B cell (primary cell): ENCODE results near the gene LLCFC1. TPM values are rescaled to one million over a fixed set of nuclear protein-coding genes. Genes with fewer than 3 reads are reported as not detected.

Source experiments
- ATAC-seq: fragments of 200-7000 bp; cut with Tn5 transposase; one replicate; pipeline ENCODE4 v1.10.0; 2021; ENCODE audit warnings: low read depth, mild to moderate bottlenecking, moderate number of reproducible peaks, moderate library complexity
- CTCF ChIA-PET: fragments of 350-600 bp; sonication (Branson Sonifier 250); formaldehyde crosslinking; loops from one replicate; lab custom pipeline; 2021; ENCODE audit warnings: antibody characterized with exemption, inconsistent platforms; lab: Charles Lee
- POLR2A ChIA-PET: fragments of 350-600 bp; sonication (Branson Sonifier 250); formaldehyde crosslinking; loops from one replicate; lab custom pipeline; 2021; ENCODE audit warnings: antibody characterized with exemption; lab: Charles Lee
- DNase-seq: peaks from one replicate; pipeline ENCODE4 v3.0.0; 2013
- H2AFZ ChIP-seq: 2 replicates; pipeline ENCODE4 v1.6.1; 2012; ENCODE audit warnings: mild to moderate bottlenecking, low read depth, low read length; ENCODE audit not compliant: insufficient read depth, poor library complexity, severe bottlenecking
- H3K27ac ChIP-seq, 2 donors: 1 replicate in 1 of 2; 2 replicates in 1 of 2; pipeline ENCODE4 v1.5.1; 2012 to 2013; ENCODE audit warnings: low read length in 2 of 2, mild to moderate bottlenecking in 2 of 2, moderate library complexity in 1 of 2
- H3K27me3 ChIP-seq, 4 experiments: fragments of 200-600 bp in 1 of 4; sonication (generic) in 1 of 4; replicated peaks in 1 of 4; 1 replicate in 2 of 4; 2 replicates in 2 of 4; pipeline versions ENCODE4 v1.6.1 to v1.7.0; 2013 to 2016; ENCODE audit warnings: low read length in 3 of 4, mild to moderate bottlenecking in 2 of 4, mixed read lengths in 1 of 4, moderate library complexity in 1 of 4; ENCODE audit not compliant: insufficient read depth in 4 of 4, control insufficient read depth in 3 of 4; ENCODE audit errors: control extremely low read depth in 1 of 4
- H3K36me3 ChIP-seq, 2 experiments: replicated peaks in 1 of 2; 1 replicate in 1 of 2; 2 replicates in 1 of 2; pipeline versions ENCODE4 v1.6.1 to v1.7.1; 2013; ENCODE audit warnings: low read length in 1 of 2; ENCODE audit not compliant: insufficient read depth in 2 of 2, control insufficient read depth in 1 of 2; ENCODE audit errors: control extremely low read depth in 1 of 2, extremely low read depth in 1 of 2
- H3K4me1 ChIP-seq, 2 donors: fragments of 200-600 bp in 1 of 2; sonication (generic) in 1 of 2; 1 replicate in 1 of 2; 2 replicates in 1 of 2; pipeline versions ENCODE4 v1.5.1 to v1.6.1; 2013 to 2017; ENCODE audit warnings: low read length in 2 of 2; ENCODE audit not compliant: control insufficient read depth in 2 of 2, insufficient read depth in 2 of 2
- H3K4me2 ChIP-seq: replicated peaks from 2 replicates; pipeline ENCODE3; 2012; ENCODE audit warnings: mild to moderate bottlenecking, low read depth, low read length; ENCODE audit not compliant: poor library complexity, severe bottlenecking
- H3K4me3 ChIP-seq, 5 experiments: fragments of 200-600 bp in 1 of 5; sonication (generic) in 1 of 5; 1 replicate in 3 of 5; 2 replicates in 2 of 5; pipeline versions ENCODE4 v1.5.1 to v1.7.0; 2011 to 2016; ENCODE audit warnings: low read length in 4 of 5, mild to moderate bottlenecking in 4 of 5, low read depth in 2 of 5, control low read depth in 1 of 5, moderate library complexity in 1 of 5; ENCODE audit not compliant: insufficient read depth in 1 of 5; ENCODE audit errors: control extremely low read depth in 1 of 5, extremely low read depth in 1 of 5
- H3K79me2 ChIP-seq: fragments of 200-600 bp; sonication (generic); one replicate; pipeline ENCODE4 v1.6.0; 2016; ENCODE audit warnings: low read length; ENCODE audit not compliant: control insufficient read depth, insufficient read depth
- H3K9ac ChIP-seq: fragments of 200-600 bp; sonication (generic); 2 replicates; pipeline ENCODE4 v1.6.1; 2017; ENCODE audit warnings: mild to moderate bottlenecking, low read length, moderate library complexity
- H3K9me3 ChIP-seq, 3 donors: one replicate each; pipeline versions ENCODE4 v1.6.1 to v1.7.1; 2013; ENCODE audit warnings: low read length in 2 of 3; ENCODE audit not compliant: control insufficient read depth in 2 of 3, insufficient read depth in 1 of 3; ENCODE audit errors: control extremely low read depth in 1 of 3
- H4K20me1 ChIP-seq: 2 replicates; pipeline ENCODE4 v1.6.0; 2012; ENCODE audit warnings: mild to moderate bottlenecking, low read length; ENCODE audit not compliant: insufficient read depth, control insufficient read depth, poor library complexity, severe bottlenecking
- H3K27ac Mint-ChIP-seq: one replicate; pipeline ENCODE4 v1.8.0; 2021; ENCODE audit warnings: mixed read lengths
- H3K27me3 Mint-ChIP-seq: one replicate; pipeline ENCODE4 v1.8.0; 2021; ENCODE audit warnings: mixed read lengths
- H3K4me1 Mint-ChIP-seq: one replicate; pipeline ENCODE4 v1.8.0; 2021; ENCODE audit warnings: mixed read lengths
- H3K4me3 Mint-ChIP-seq: one replicate; pipeline ENCODE4 v1.8.0; 2021; ENCODE audit warnings: mixed read lengths
- H3K9me3 Mint-ChIP-seq: one replicate; pipeline ENCODE4 v1.8.0; 2022; ENCODE audit warnings: mixed read lengths; ENCODE audit not compliant: insufficient read depth
- EZH2 ChIP-seq: IDR thresholded peaks from 2 replicates; pipeline ENCODE4 v1.6.1; 2012; ENCODE audit warnings: borderline replicate concordance, low read depth, mild to moderate bottlenecking, moderate library complexity, low read length; ENCODE audit not compliant: insufficient read depth, poor library complexity, severe bottlenecking
- WGBS: methylation state at CpG from one replicate; pipeline ENCODE4 v1.1.5; 2013; ENCODE audit warnings: missing lambda C conversion rate; ENCODE audit not compliant: insufficient coverage; 5-methylcytosine and 5-hydroxymethylcytosine counted together
- intact Hi-C: fragments of 100-400 bp; cut with micrococcal nuclease; formaldehyde crosslinking; loops from one replicate; pipeline ENCODE4 v1.10.0; 2022
- polyA plus RNA-seq: library from polyadenylated mRNA; depleted of rRNA; stranded (reverse); fragments of >200 nt; gene quantifications from 2 replicates; pipeline ENCODE4 v1.2.3, GENCODE V29; 2012
- total RNA-seq, 2 donors: library from RNA; stranded (reverse); fragments of 120-200 nt in 1 of 2; gene quantifications; 1 replicate in 1 of 2; 2 replicates in 1 of 2; pipeline versions ENCODE4 v1.2.3 to v1.2.4, GENCODE V29; 2013 to 2022
- TF ChIP-seq, protein P1 (sequence below): fragments of 200-600 bp; IDR thresholded peaks from one replicate; pipeline ENCODE4 v1.8.0; 2022; ENCODE audit warnings: antibody characterized with exemption, mild to moderate bottlenecking

The LLCFC1 gene
- total and polyA plus RNA-seq, 2 donors (not counting 1 experiment from before 2014, with no cell fraction given): not detected

GRCh38 chr7:142963993-142964392, 24.7 kb downstream of the LLCFC1 start:
- DNase-seq (no peak), ATAC-seq (no peak)
- H3K27me3 Mint-ChIP-seq: peaks cover 56% of the 10 kb centered on the region
- POLR2A ChIA-PET: no interaction called here
- no peak overlapping the region for H3K4me3 ChIP-seq
- no peak overlapping the region for H3K9ac ChIP-seq
- H3K4me3 Mint-ChIP-seq: no peak overlapping the region
- H3K9me3 ChIP-seq: no peaks in the 10 kb centered on the region
- H3K27me3 ChIP-seq: peaks cover 0 to 19% (median 9%) of the 10 kb centered on the region in 4 experiments
- no peaks in the 10 kb centered on the region for H3K79me2 ChIP-seq
- H3K36me3 ChIP-seq: no peaks in the 10 kb centered on the region
- no peaks in the 10 kb centered on the region for H4K20me1 ChIP-seq
- 87% methylated on average over 1 of the region's 2 CpGs for WGBS
- H3K27ac ChIP-seq: no peak overlapping the region
- no peak overlapping the region for H3K27ac Mint-ChIP-seq
- no peak for TF ChIP-seq EZH2
- TF ChIP-seq, protein P1, sequence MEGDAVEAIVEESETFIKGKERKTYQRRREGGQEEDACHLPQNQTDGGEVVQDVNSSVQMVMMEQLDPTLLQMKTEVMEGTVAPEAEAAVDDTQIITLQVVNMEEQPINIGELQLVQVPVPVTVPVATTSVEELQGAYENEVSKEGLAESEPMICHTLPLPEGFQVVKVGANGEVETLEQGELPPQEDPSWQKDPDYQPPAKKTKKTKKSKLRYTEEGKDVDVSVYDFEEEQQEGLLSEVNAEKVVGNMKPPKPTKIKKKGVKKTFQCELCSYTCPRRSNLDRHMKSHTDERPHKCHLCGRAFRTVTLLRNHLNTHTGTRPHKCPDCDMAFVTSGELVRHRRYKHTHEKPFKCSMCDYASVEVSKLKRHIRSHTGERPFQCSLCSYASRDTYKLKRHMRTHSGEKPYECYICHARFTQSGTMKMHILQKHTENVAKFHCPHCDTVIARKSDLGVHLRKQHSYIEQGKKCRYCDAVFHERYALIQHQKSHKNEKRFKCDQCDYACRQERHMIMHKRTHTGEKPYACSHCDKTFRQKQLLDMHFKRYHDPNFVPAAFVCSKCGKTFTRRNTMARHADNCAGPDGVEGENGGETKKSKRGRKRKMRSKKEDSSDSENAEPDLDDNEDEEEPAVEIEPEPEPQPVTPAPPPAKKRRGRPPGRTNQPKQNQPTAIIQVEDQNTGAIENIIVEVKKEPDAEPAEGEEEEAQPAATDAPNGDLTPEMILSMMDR: no peak
- no peaks in the 10 kb centered on the region for H3K9me3 Mint-ChIP-seq
- no peaks in the 10 kb centered on the region for H3K4me1 Mint-ChIP-seq
- intact Hi-C loops: no loop called here
- H2AFZ ChIP-seq: no peak overlapping the region
- no peak overlapping the region for H3K4me2 ChIP-seq
- no peaks in the 10 kb centered on the region for H3K4me1 ChIP-seq
- CTCF ChIA-PET: no interaction called here

DNA sequence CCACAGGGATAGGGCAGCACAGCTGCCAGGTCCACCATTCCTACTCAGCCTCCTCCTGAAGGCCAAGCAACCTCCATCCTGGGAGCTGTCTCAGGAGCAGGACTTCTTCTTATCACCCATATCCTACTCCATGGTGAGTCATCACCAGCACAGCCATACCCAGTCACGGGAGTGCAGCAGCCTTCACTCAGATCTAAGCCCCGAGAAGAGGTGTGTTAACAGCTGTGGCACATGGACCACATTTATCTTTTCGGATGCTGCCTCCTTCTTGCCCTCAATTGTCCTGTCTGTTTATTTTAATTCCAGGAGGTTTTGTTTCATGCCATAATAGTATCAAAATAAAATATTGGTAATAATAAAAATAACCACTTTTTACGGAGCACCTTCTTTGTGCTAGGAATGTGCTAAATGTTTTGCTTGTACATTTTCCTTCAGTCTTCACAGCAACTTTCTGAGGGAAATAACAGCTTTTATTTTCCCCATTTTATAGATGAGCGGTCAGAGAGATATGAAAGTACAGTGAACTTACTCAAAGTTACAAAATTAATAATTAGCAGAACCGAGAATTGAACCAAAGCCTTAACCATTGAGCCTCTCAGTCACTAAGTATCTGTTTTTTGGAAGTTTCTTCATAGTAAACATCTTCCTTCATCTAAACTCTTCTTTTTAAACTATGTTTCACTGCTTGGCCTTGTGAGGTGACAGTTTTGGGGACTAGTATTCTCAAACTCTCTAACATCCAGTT, 25.4 kb downstream of the LLCFC1 start:
- WGBS: 86% methylated on average over 2 of the region's 6 CpGs
- no peaks in the 10 kb centered on the region for H3K4me1 Mint-ChIP-seq
- CTCF ChIA-PET: no interaction called here

More for the DNA sequence above, 25.4 kb downstream of the LLCFC1 start:
- Histone ChIP-seq H3K9me3 (no peaks in the 10 kb centered on the region), H3K4me3 (no peak overlapping the region), H3K9ac (no peak overlapping the region), H2AFZ (no peak overlapping the region), H4K20me1 (no peaks in the 10 kb centered on the region), H3K27me3 (peaks cover 0 to 23% (median 13%) of the 10 kb centered on the region in 4 experiments), H3K27ac (no peak overlapping the region), H3K4me1 (no peaks in the 10 kb centered on the region), H3K79me2 (no peaks in the 10 kb centered on the region), H3K36me3 (no peaks in the 10 kb centered on the region), H3K4me2 (no peak overlapping the region)
- DNase-seq: no peak
- TF ChIP-seq EZH2: no peak
- TF ChIP-seq, protein P1: no peak
- no peak for ATAC-seq
- H3K9me3 Mint-ChIP-seq: no peaks in the 10 kb centered on the region
- intact Hi-C loops: no loop called here
- H3K27ac Mint-ChIP-seq: no peak overlapping the region
- POLR2A ChIA-PET: no interaction called here
- H3K27me3 Mint-ChIP-seq: peaks cover 51% of the 10 kb centered on the region
- H3K4me3 Mint-ChIP-seq: no peak overlapping the region
